K562 (cell line): ENCODE measurements around the gene HFE. TPM values are rescaled to one million over a fixed set of nuclear protein-coding genes. Genes with fewer than 3 reads are reported as not detected.

Experiments
- ARID2 ChIP-seq: fragments of 450-650 bp; IDR thresholded peaks from 2 replicates; pipeline ENCODE4 v1.6.1; 2017; ENCODE audit warnings: antibody characterized with exemption, mild to moderate bottlenecking
- BRD9 ChIP-seq: fragments of 450-650 bp; IDR thresholded peaks from 2 replicates; pipeline ENCODE4 v1.6.1; 2018; ENCODE audit warnings: low read depth; ENCODE audit not compliant: partially characterized antibody
- CBFB ChIP-seq: sonication (generic); formaldehyde crosslinking; IDR thresholded peaks from 2 replicates; pipeline ENCODE4 v1.4.0; 2020; ENCODE audit warnings: mild to moderate bottlenecking, missing genetic modification reagents
- CEBPG ChIP-seq, 3 experiments: fragments of 200-800 bp in 1 of 3; sonication (Bioruptor generic) in 1 of 3; sonication (generic) in 1 of 3; formaldehyde crosslinking in 1 of 3; IDR thresholded peaks in 2 of 3; conservative IDR thresholded peaks in 1 of 3; 2 replicates each; pipeline versions ENCODE4 v1.6.1 to v1.8.0; 2016 to 2022; ENCODE audit warnings: missing compliant biosample characterization in 2 of 3, missing genetic modification characterization in 2 of 3, mild to moderate bottlenecking in 1 of 3, missing genetic modification reagents in 1 of 3
- E2F5 ChIP-seq: sonication (generic); formaldehyde crosslinking; IDR thresholded peaks from 2 replicates; pipeline ENCODE4 v1.8.0; 2022; ENCODE audit warnings: mild to moderate bottlenecking, missing genetic modification reagents
- FIP1L1 ChIP-seq: fragments of 200-400 bp; formaldehyde crosslinking; IDR thresholded peaks from 2 replicates; pipeline ENCODE4 v1.6.1; 2018; ENCODE audit warnings: mild to moderate bottlenecking, low read depth, low read length; ENCODE audit not compliant: poor library complexity, severe bottlenecking
- FUS ChIP-seq: fragments of 200-400 bp; formaldehyde crosslinking; optimal IDR thresholded peaks from 2 replicates; pipeline ENCODE3; 2017; ENCODE audit warnings: low read depth, low read length
- HEY1 ChIP-seq: fragments of 250-450 bp; sonication (Bioruptor Pico); IDR thresholded peaks from 2 replicates; pipeline ENCODE4 v1.5.0; 2020; ENCODE audit warnings: mild to moderate bottlenecking, moderate library complexity, borderline replicate concordance
- ILF3 ChIP-seq: fragments of 450-650 bp; IDR thresholded peaks from 2 replicates; pipeline ENCODE4 v1.6.1; 2018; ENCODE audit warnings: antibody characterized with exemption, mild to moderate bottlenecking, moderate library complexity, borderline replicate concordance
- MEIS2 ChIP-seq: fragments of 450-650 bp; IDR thresholded peaks from 2 replicates; pipeline ENCODE4 v1.6.1; 2014; ENCODE audit warnings: mild to moderate bottlenecking; ENCODE audit not compliant: partially characterized antibody
- MTA3 ChIP-seq: fragments of 450-650 bp; formaldehyde crosslinking; IDR thresholded peaks from 2 replicates; pipeline ENCODE4 v1.6.1; 2017; ENCODE audit warnings: mild to moderate bottlenecking, borderline replicate concordance
- PHB2 ChIP-seq: fragments of 450-650 bp; IDR thresholded peaks from 2 replicates; pipeline ENCODE4 v1.6.1; 2017; ENCODE audit warnings: low read depth
- RBBP5 ChIP-seq: fragments of 200-600 bp; sonication (generic); IDR thresholded peaks from 2 replicates; pipeline ENCODE4 v1.6.1; 2012; ENCODE audit warnings: borderline replicate concordance, mild to moderate bottlenecking, low read length, control low read depth, inconsistent platforms; ENCODE audit not compliant: insufficient read depth, poor library complexity, severe bottlenecking
- RBFOX2 ChIP-seq: fragments of 200-400 bp; formaldehyde crosslinking; IDR thresholded peaks from 2 replicates; pipeline ENCODE4 v1.6.1; 2017; ENCODE audit warnings: low read depth, mild to moderate bottlenecking, low read length, moderate library complexity
- TAF1 ChIP-seq: IDR thresholded peaks from 2 replicates; pipeline ENCODE4 v1.6.1; 2011; ENCODE audit warnings: mild to moderate bottlenecking, low read length, moderate library complexity; ENCODE audit not compliant: insufficient read depth, control insufficient read depth, severe bottlenecking; ENCODE audit errors: extremely low read depth
- TAF15 ChIP-seq: fragments of 200-400 bp; formaldehyde crosslinking; IDR thresholded peaks from 2 replicates; pipeline ENCODE4 v1.6.1; 2017; ENCODE audit warnings: mild to moderate bottlenecking, low read depth, low read length, moderate library complexity
- TAF9B ChIP-seq: fragments of 450-650 bp; IDR thresholded peaks from 2 replicates; pipeline ENCODE4 v1.6.1; 2018; ENCODE audit warnings: mild to moderate bottlenecking; ENCODE audit not compliant: partially characterized antibody
- TCF3 ChIP-seq: sonication (generic); formaldehyde crosslinking; IDR thresholded peaks from 2 replicates; pipeline ENCODE4 v1.4.0; 2020; ENCODE audit warnings: mild to moderate bottlenecking, missing genetic modification reagents
- THRAP3 ChIP-seq: fragments of 450-650 bp; IDR thresholded peaks from 2 replicates; pipeline ENCODE4 v1.6.1; 2016; ENCODE audit warnings: mild to moderate bottlenecking, inconsistent platforms, borderline replicate concordance
- TOE1 ChIP-seq, 2 experiments: fragments of 450-650 bp in 1 of 2; sonication (generic) in 1 of 2; formaldehyde crosslinking in 1 of 2; IDR thresholded peaks; 2 replicates each; pipeline versions ENCODE4 v1.7.1 to v1.8.0; 2016 to 2022; ENCODE audit warnings: borderline replicate concordance in 2 of 2, mild to moderate bottlenecking in 2 of 2, antibody characterized with exemption in 1 of 2, inconsistent platforms in 1 of 2, low read depth in 1 of 2, missing genetic modification reagents in 1 of 2, moderate library complexity in 1 of 2
- XRCC4 ChIP-seq: IDR thresholded peaks from one replicate; pipeline ENCODE4 v1.6.1; 2011; ENCODE audit not compliant: insufficient read depth, insufficient read length; ENCODE audit errors: extremely low read depth
- ZBTB7A ChIP-seq: IDR thresholded peaks from 2 replicates; pipeline ENCODE4 v1.6.1; 2011; ENCODE audit warnings: low read depth, mild to moderate bottlenecking, low read length, moderate library complexity, borderline replicate concordance; ENCODE audit not compliant: control insufficient read depth
- ZNF121 ChIP-seq: sonication (generic); formaldehyde crosslinking; conservative IDR thresholded peaks from 2 replicates; pipeline ENCODE4 v1.8.0; 2022; ENCODE audit warnings: missing genetic modification reagents
- ZNF57 ChIP-seq: fragments of 450-650 bp; formaldehyde crosslinking; IDR thresholded peaks from 2 replicates; pipeline ENCODE4 v1.4.0; 2020; ENCODE audit warnings: mild to moderate bottlenecking, moderate library complexity
- ZNF589 ChIP-seq: fragments of 200-800 bp; sonication (Bioruptor generic); IDR thresholded peaks from 2 replicates; pipeline ENCODE4 v1.6.1; 2016; ENCODE audit warnings: low read depth, missing genetic modification characterization, missing compliant biosample characterization
- ZZZ3 ChIP-seq: fragments of 450-650 bp; IDR thresholded peaks from 2 replicates; pipeline ENCODE4 v1.6.1; 2016; ENCODE audit warnings: antibody characterized with exemption, mild to moderate bottlenecking, moderate library complexity
- polyA plus RNA-seq, 8 experiments: library from polyadenylated mRNA; depleted of rRNA in 4 of 8; stranded (reverse) in 5 of 8; unstranded in 3 of 8; fragments of >200 nt; fragmentation: Nextera tagmentation in 2 of 8; fragmentation: Illumina TruSeq in 1 of 8; extraction: Ambion mirVana in 2 of 8; extraction: Trizol in 1 of 8; gene quantifications; 2 replicates each; pipeline versions ENCODE4 v1.2.1 to v1.2.3, GENCODE V29; 2011 to 2014; ENCODE audit warnings: inconsistent platforms in 1 of 8, missing spikeins in 1 of 8
- total RNA-seq, 7 experiments: library from RNA; depleted of rRNA in 6 of 7; stranded (reverse); fragments of >200 nt in 6 of 7; fragmentation: Illumina TruSeq in 2 of 7; extraction: Trizol in 2 of 7; gene quantifications; 2 replicates each; pipeline versions ENCODE4 v1.2.1 to v1.2.3, GENCODE V29; 2011 to 2021; ENCODE audit warnings: low replicate concordance in 1 of 7

The HFE gene
- total and polyA plus RNA-seq, 9 of the 15 experiments (the other 6 are each of a cell fraction or from before 2014, with no cell fraction given): 0.14 to 1.2 (median 0.76) TPM

GRCh38 chr6:26055719-26056582 lies 31.3 kb upstream of the HFE start (continued):
- TF ChIP-seq MEIS2 (peak; percentile 15), ZNF121 (CRISPR knock-in tag) (no peak; the same call in 1 of the 2 replicates), PHB2 (no peak), TAF1 (peak; percentile 91), RBBP5 (peak; percentile 32), CBFB (CRISPR knock-in tag) (0 out of 2 replicates have a peak, but pooled peaks have one; percentile 63), XRCC4 (no peak), ZNF589 (peak; percentile 90; the same call in 1 of the 2 replicates), ARID2 (peak; percentile 28; the same call in 1 of the 2 replicates), RBFOX2 (peak; percentile 98), FIP1L1 (peak; percentile 99), TCF3 (CRISPR knock-in tag) (peak; percentile 50), MTA3 (peak; percentile 97), HEY1 (CRISPR knock-in tag) (0 out of 2 replicates have a peak, but pooled peaks have one; percentile 29), TAF9B (peak; percentile 47), ZBTB7A (no peak), FUS (no peak), TAF15 (peak; percentile 79; the same call in 1 of the 2 replicates), ZNF57 (CRISPR knock-in tag) (peak; percentile 40; the same call in 1 of the 2 replicates), THRAP3 (peak; percentile 100), TOE1 (IDR thresholded peaks at IDR 0.05; ENCODE audit: borderline replicate concordance) (peak; percentile 78), TOE1 (CRISPR knock-in tag; IDR thresholded peaks at IDR 0.05; ENCODE audit: borderline replicate concordance, low read depth) (peak; percentile 65; the same call in 1 of the 2 replicates), BRD9 (no peak), ZZZ3 (no peak), E2F5 (CRISPR knock-in tag) (no peak; the same call in none of the 2 replicates), ILF3 (no peak; the same call in 1 of the 2 replicates), CEBPG (CRISPR knock-in tag; IDR thresholded peaks at IDR 0.05) (peak; percentile 20; the same call in 1 of the 2 replicates), CEBPG (tag; conservative IDR thresholded peaks at IDR 0.05 in 1 of 2, IDR thresholded peaks at IDR 0.05 in 1 of 2) (no peak)
